PC-9 (cell line): ENCODE data around the gene IKBKG.

Experiments
- CTCF ChIP-seq: fragments of 200-600 bp; sonication (generic); conservative IDR thresholded peaks from 2 replicates; pipeline ENCODE4 v1.6.1; 2017; ENCODE audit warnings: mixed run types, antibody characterized with exemption, mild to moderate bottlenecking, moderate library complexity
- EZH2 ChIP-seq: fragments of 200-600 bp; sonication (generic); IDR thresholded peaks from 2 replicates; pipeline ENCODE4 v1.8.0; 2017; ENCODE audit warnings: antibody characterized with exemption, low read depth

GRCh38 chrX:154535892-154536291 is 11.5 kb upstream of the IKBKG start:
- no peak for TF ChIP-seq CTCF
- no peak for TF ChIP-seq EZH2
